ENCODE data around the gene TBC1D10A.

The TBC1D10A gene

GRCh38 chr22:30270832-30271231, 55.9 kb downstream of the TBC1D10A start:
- TF ChIP-seq CTCF (IDR thresholded peaks at IDR 0.05), result no peak
- TF ChIP-seq ZFX (IDR thresholded peaks at IDR 0.05; ENCODE audit: borderline replicate concordance), result no peak

DNA sequence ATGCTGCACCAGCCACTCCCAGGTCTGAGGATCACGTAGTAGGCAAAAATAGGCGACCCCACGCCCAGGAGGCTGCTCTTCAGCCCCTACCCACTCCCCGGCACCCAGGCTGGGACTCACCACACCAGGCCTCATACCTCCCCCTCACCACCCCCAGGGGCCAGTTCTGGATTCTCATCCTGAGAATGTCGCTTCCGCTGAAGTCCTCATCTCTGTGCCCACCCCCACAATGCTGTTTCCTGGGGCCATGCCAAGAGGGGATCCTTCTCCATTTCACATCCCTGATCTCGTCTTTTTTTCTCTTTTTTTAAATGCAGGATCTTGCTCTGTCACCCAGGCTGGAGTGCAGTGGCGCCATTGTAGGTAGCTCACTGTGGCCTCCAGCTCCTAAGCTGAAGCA, 58.4 kb downstream of the TBC1D10A start:
- no peak for TF ChIP-seq ZFX (IDR thresholded peaks at IDR 0.05; ENCODE audit: borderline replicate concordance)
- no peak for TF ChIP-seq CTCF (IDR thresholded peaks at IDR 0.05)
- H3K27ac ChIP-seq, result no peak overlapping the region

More at GRCh38 chr22:30270832-30271231, 55.9 kb downstream of the TBC1D10A start:
- no peak overlapping the region for H3K27ac ChIP-seq

DNA sequence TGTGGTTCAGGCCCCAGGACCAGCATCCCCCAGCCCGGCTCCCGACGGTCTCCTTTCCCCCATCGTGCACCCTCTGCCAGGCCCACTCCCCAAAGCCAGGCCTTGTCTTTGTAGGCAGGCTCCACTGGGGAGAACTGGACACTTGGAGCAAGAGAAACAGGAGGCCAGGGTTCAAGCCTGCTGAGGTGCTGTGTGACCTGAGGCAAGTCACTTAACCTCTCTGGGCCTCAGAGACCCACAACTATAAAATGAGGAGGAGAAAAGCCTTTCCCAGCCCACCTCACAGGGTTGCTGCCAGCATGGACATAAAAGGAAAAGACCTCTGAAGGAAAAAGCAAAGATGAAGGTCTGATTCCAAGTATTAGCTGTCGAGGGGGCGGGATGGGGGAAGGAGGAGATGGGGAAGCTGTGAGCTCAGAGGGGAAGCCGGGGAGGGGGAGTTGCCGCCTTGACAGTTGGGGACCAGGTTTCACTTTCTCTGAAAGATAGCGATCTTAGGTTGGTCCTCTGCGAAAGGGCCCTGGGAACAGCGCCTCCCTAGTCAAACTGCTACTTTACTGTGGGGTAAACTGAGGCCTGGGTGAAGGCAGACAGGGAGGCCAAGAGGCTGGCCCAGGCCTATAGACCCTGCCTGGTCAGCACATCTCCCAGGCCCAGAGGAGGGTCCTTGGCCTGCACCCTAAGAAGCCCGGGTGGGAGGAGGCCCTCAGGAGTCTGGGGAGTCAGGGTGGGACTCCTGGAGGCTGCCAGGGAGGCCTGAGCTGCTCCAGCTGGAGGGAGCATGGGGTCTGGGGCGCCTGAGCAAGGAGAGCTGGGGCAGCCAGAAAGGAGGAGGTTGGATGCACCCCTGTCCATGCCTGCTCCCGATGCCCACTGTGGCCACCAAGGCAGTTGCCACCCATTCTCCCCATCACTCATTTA, 59.1 kb downstream of the TBC1D10A start:
- H3K27ac ChIP-seq, result no peak overlapping the region
- TF ChIP-seq ZFX (IDR thresholded peaks at IDR 0.05; ENCODE audit: borderline replicate concordance) (no peak), CTCF (IDR thresholded peaks at IDR 0.05) (no peak)

GRCh38 chr22:30266445-30267381, 60.0 kb downstream of the TBC1D10A start, which contains the start of gene OSM:
Gene OSM, minus strand, starts transcription at chr22:30266851. Its CDS starts 52 bp downstream, at chr22:30266799.
- H3K27ac ChIP-seq, result no peak within 1 kb of the TSS
- no peak for TF ChIP-seq CTCF (IDR thresholded peaks at IDR 0.05)
- TF ChIP-seq ZFX (IDR thresholded peaks at IDR 0.05; ENCODE audit: borderline replicate concordance), result no peak

DNA sequence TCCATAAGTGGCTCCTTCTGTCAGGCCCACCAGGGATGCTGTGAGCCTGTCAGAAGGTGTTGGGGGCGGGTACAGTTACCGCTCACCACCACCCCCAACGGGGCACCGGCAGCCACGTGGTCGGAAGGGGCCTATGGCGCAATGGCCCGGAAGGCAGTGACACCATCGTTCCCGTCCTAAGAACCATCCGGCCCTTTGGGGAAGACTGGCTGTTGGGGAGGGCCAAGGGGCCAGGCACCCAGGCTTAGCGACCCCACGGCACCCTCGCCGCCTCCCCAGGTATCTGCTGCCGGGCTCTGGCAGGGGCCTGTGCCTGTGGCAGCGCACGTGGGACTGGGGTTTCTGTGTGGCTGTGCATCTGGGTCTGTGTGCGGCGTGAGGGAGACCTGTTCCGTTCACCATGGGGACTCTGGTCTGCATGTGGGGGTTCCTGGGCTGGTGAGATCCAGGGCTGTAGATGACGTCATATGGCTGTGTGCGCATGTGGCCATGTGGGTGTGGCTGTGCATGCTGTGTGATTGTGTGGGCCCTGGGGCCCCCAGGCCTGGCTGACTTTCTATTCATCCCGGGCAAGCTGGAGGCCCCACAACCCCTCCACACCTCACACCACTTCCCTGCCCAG, 60.8 kb downstream of the TBC1D10A start:
- H3K27ac ChIP-seq, result no peak overlapping the region
- no peak for TF ChIP-seq ZFX (IDR thresholded peaks at IDR 0.05; ENCODE audit: borderline replicate concordance)
- no peak for TF ChIP-seq CTCF (IDR thresholded peaks at IDR 0.05)

GRCh38 chr22:30265131-30265720, 61.5 kb downstream of the TBC1D10A start:
- TF ChIP-seq ZFX (IDR thresholded peaks at IDR 0.05; ENCODE audit: borderline replicate concordance) (no peak), CTCF (IDR thresholded peaks at IDR 0.05) (no peak)
- no peak overlapping the region for H3K27ac ChIP-seq

Data from 22Rv1 (cell line).